H9 (cell line): ENCODE measurements around the gene DDX27. TPM values are rescaled to one million over a fixed set of nuclear protein-coding genes. Genes with fewer than 3 reads are reported as not detected.

ENCODE experiments used
- DNase-seq: peaks from one replicate; pipeline ENCODE4 v3.0.0-alpha.2; 2017
- H2AFZ ChIP-seq: one replicate; pipeline ENCODE4 v1.6.1; 2013; ENCODE audit warnings: mild to moderate bottlenecking, low read length, control low read depth, moderate library complexity
- H2AK5ac ChIP-seq: 2 replicates; pipeline ENCODE4 v1.6.1; 2013; ENCODE audit warnings: low read length, control low read depth, mixed read lengths; ENCODE audit not compliant: insufficient read length
- H2BK120ac ChIP-seq: one replicate; pipeline ENCODE4 v1.6.1; 2013; ENCODE audit warnings: low read depth, mild to moderate bottlenecking, low read length, control low read depth, inconsistent platforms; ENCODE audit not compliant: poor library complexity, severe bottlenecking
- H2BK12ac ChIP-seq: 2 replicates; pipeline ENCODE4 v1.6.1; 2013; ENCODE audit warnings: low read length, control low read depth, mixed read lengths, low read depth; ENCODE audit not compliant: insufficient read length
- H2BK15ac ChIP-seq: 2 replicates; pipeline ENCODE4 v1.6.1; 2013; ENCODE audit warnings: low read depth, low read length, control low read depth
- H2BK20ac ChIP-seq: one replicate; pipeline ENCODE4 v1.6.1; 2013; ENCODE audit warnings: low read depth, mild to moderate bottlenecking, low read length, control low read depth, inconsistent platforms; ENCODE audit not compliant: poor library complexity, severe bottlenecking
- H2BK5ac ChIP-seq: 2 replicates; pipeline ENCODE4 v1.6.1; 2013; ENCODE audit warnings: low read length, control low read depth, mixed read lengths; ENCODE audit not compliant: insufficient read length
- H3K14ac ChIP-seq: 2 replicates; pipeline ENCODE4 v1.6.1; 2013; ENCODE audit warnings: low read length, control low read depth; ENCODE audit not compliant: insufficient read depth
- H3K18ac ChIP-seq: 2 replicates; pipeline ENCODE4 v1.6.1; 2013; ENCODE audit warnings: low read depth, mild to moderate bottlenecking, mixed read lengths, low read length, control low read depth; ENCODE audit not compliant: insufficient read length
- H3K23ac ChIP-seq: 2 replicates; pipeline ENCODE4 v1.6.1; 2013; ENCODE audit warnings: low read length, control low read depth, mixed read lengths, low read depth; ENCODE audit not compliant: insufficient read length
- H3K23me2 ChIP-seq: 2 replicates; pipeline ENCODE4 v1.6.1; 2013; ENCODE audit warnings: low read depth, mild to moderate bottlenecking, mixed read lengths, low read length, control low read depth; ENCODE audit not compliant: insufficient read length, poor library complexity, severe bottlenecking
- H3K27ac ChIP-seq: 2 replicates; pipeline ENCODE4 v1.5.1; 2013; ENCODE audit warnings: low read length, control low read depth, mixed read lengths, low read depth; ENCODE audit not compliant: insufficient read length
- H3K27me3 ChIP-seq: 2 replicates; pipeline ENCODE4 v1.6.1; 2013; ENCODE audit warnings: low read length, control low read depth, inconsistent platforms; ENCODE audit not compliant: insufficient read depth
- H3K4ac ChIP-seq: 2 replicates; pipeline ENCODE4 v1.6.1; 2013; ENCODE audit warnings: low read depth, mild to moderate bottlenecking, control low read depth, inconsistent platforms, low read length, moderate library complexity
- H3K4me1 ChIP-seq: 2 replicates; pipeline ENCODE4 v1.6.1; 2013; ENCODE audit warnings: low read length, control low read depth, inconsistent platforms; ENCODE audit not compliant: insufficient read depth
- H3K4me2 ChIP-seq: 2 replicates; pipeline ENCODE4 v1.6.1; 2013; ENCODE audit warnings: low read length, control low read depth, mixed read lengths; ENCODE audit not compliant: insufficient read length, insufficient read depth
- H3K56ac ChIP-seq: 2 replicates; pipeline ENCODE4 v1.6.1; 2013; ENCODE audit warnings: low read depth, mild to moderate bottlenecking, mixed read lengths, low read length, control low read depth; ENCODE audit not compliant: insufficient read length
- H3K79me1 ChIP-seq: 2 replicates; pipeline ENCODE4 v1.6.1; 2013; ENCODE audit warnings: low read depth, mild to moderate bottlenecking, moderate library complexity, low read length, control low read depth, inconsistent platforms; ENCODE audit not compliant: insufficient read depth, poor library complexity, severe bottlenecking
- H3K79me2 ChIP-seq: 2 replicates; pipeline ENCODE4 v1.6.1; 2013; ENCODE audit warnings: low read length, control low read depth, inconsistent platforms; ENCODE audit not compliant: insufficient read depth
- H3K9ac ChIP-seq: 2 replicates; pipeline ENCODE4 v1.6.1; 2013; ENCODE audit warnings: low read length, control low read depth, mixed read lengths; ENCODE audit not compliant: insufficient read length; ENCODE audit errors: extremely low read depth
- H3K9me3 ChIP-seq: one replicate; pipeline ENCODE4 v1.6.1; 2013; ENCODE audit warnings: low read depth, low read length, inconsistent platforms; ENCODE audit not compliant: control insufficient read depth
- H3T11ph ChIP-seq: one replicate; pipeline ENCODE4 v1.6.1; 2013; ENCODE audit warnings: mild to moderate bottlenecking, low read length, control low read depth, inconsistent platforms
- H4K20me1 ChIP-seq: one replicate; pipeline ENCODE4 v1.6.1; 2013; ENCODE audit not compliant: control insufficient read depth, insufficient read length, insufficient read depth
- H4K5ac ChIP-seq: 2 replicates; pipeline ENCODE4 v1.6.1; 2013; ENCODE audit warnings: low read depth, mild to moderate bottlenecking, mixed read lengths, low read length, control low read depth; ENCODE audit not compliant: insufficient read length
- H4K8ac ChIP-seq: replicated peaks from 2 replicates; pipeline ENCODE4 v1.6.1; 2013; ENCODE audit warnings: low read length, control low read depth, mixed read lengths, low read depth; ENCODE audit not compliant: insufficient read length
- H4K91ac ChIP-seq: 2 replicates; pipeline ENCODE4 v1.6.1; 2013; ENCODE audit warnings: low read depth, mild to moderate bottlenecking, moderate library complexity, mixed read lengths, low read length, control low read depth; ENCODE audit not compliant: insufficient read length
- H3K27ac Mint-ChIP-seq, 3 experiments: 2 replicates in 2 of 3; 3 replicates in 1 of 3; pipeline ENCODE4 v1.8.0; 2020 to 2021; ENCODE audit warnings: mixed read lengths in 3 of 3, mild to moderate bottlenecking in 1 of 3, moderate library complexity in 1 of 3
- H3K27me3 Mint-ChIP-seq: 2 replicates; pipeline ENCODE4 v1.8.0; 2021; ENCODE audit warnings: low read depth, mild to moderate bottlenecking, moderate library complexity, mixed read lengths
- H3K36me3 Mint-ChIP-seq, 3 experiments: 2 replicates in 2 of 3; 3 replicates in 1 of 3; pipeline ENCODE4 v1.8.0; 2020 to 2021; ENCODE audit warnings: low read depth in 3 of 3, mixed read lengths in 3 of 3; ENCODE audit not compliant: insufficient read depth in 1 of 3
- H3K4me1 Mint-ChIP-seq, 2 experiments: 2 replicates each; pipeline ENCODE4 v1.8.0; 2020; ENCODE audit warnings: mixed read lengths in 2 of 2
- H3K4me3 Mint-ChIP-seq, 2 experiments: 2 replicates in 1 of 2; 3 replicates in 1 of 2; pipeline ENCODE4 v1.8.0; 2020 to 2021; ENCODE audit warnings: mild to moderate bottlenecking in 2 of 2, mixed read lengths in 2 of 2, moderate library complexity in 1 of 2
- H3K9me3 Mint-ChIP-seq, 2 experiments: 2 replicates in 1 of 2; 3 replicates in 1 of 2; pipeline ENCODE4 v1.8.0; 2020; ENCODE audit warnings: mild to moderate bottlenecking in 2 of 2, mixed read lengths in 2 of 2, moderate library complexity in 1 of 2
- CTCF ChIP-seq: fragments of 200-600 bp; sonication (generic); conservative IDR thresholded peaks from 3 replicates; pipeline ENCODE4 v1.8.0; 2021; ENCODE audit warnings: antibody characterized with exemption, mild to moderate bottlenecking
- WGBS: extraction: QIAGEN DNeasy Blood & Tissue Kit; methylation state at CpG from one replicate; pipeline ENCODE4 v1.1.7; 2013; ENCODE audit warnings: missing lambda C conversion rate, low lambda C conversion rate, mixed read lengths; ENCODE audit not compliant: insufficient read length; ENCODE audit errors: extremely low coverage; 5-methylcytosine and 5-hydroxymethylcytosine counted together
- total RNA-seq: library from RNA; stranded (reverse); gene quantifications from 2 replicates; pipeline ENCODE4 v1.2.1, GENCODE V29; 2021

The DDX27 gene
- total RNA-seq, 1 experiment from 2014 or later = 46.9 TPM

DNA sequence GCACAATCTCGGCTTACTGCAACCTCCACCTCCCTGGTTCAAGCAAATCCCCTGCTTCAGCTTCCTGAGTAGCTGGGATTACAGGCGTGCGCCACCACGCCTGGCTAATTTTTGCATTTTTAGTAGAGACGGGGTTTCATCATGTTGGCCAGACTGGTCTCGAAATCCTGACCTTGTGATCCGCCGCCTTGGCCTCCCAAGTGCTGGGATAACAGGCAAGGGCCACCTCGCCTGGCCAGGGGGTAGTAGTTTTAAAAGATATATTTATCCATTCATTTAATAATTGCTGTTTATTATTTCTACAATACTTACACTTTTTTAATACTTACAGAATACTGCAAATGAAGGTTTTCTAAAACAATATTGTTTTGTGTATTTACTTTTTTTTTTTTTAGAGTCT is 15.5 kb upstream of the DDX27 start:
- H3K4me3 Mint-ChIP-seq = no peak overlapping the region
- no peaks in the 10 kb centered on the region for H4K20me1 ChIP-seq
- no peaks in the 10 kb centered on the region for H3K4me1 Mint-ChIP-seq
- H3K23me2 ChIP-seq = no peaks in the 10 kb centered on the region
- no peaks in the 10 kb centered on the region for H3K4me1 ChIP-seq
- no peak overlapping the region for H3K18ac ChIP-seq
- H2BK15ac ChIP-seq = no peak overlapping the region
- no peak overlapping the region; a peak in 1 of 7 replicates for H3K27ac Mint-ChIP-seq
- H3K79me2 ChIP-seq = no peaks in the 10 kb centered on the region
- H2BK20ac ChIP-seq = no peak overlapping the region
- no peak for DNase-seq
- H3K9ac ChIP-seq = no peak overlapping the region
- H3K4ac ChIP-seq = no peak overlapping the region
- H3K9me3 Mint-ChIP-seq = 0 out of 5 replicates have a peak, but pooled peaks cover 0 to 2% of the 10 kb centered on the region in 2 experiments
- no peak for TF ChIP-seq CTCF
- H3K14ac ChIP-seq = no peak overlapping the region
- WGBS = no CpG with 5 or more reads among the region's 9 CpGs
- H3K27me3 ChIP-seq = no peaks in the 10 kb centered on the region
- H2BK120ac ChIP-seq = no peak overlapping the region
- no peak overlapping the region for H2BK5ac ChIP-seq
- no peaks in the 10 kb centered on the region for H3K79me1 ChIP-seq
- no peak overlapping the region for H4K8ac ChIP-seq
- H2AFZ ChIP-seq = no peak overlapping the region
- no peak overlapping the region for H3K27ac ChIP-seq
- H3K27me3 Mint-ChIP-seq = no peaks in the 10 kb centered on the region
- no peak overlapping the region for H4K91ac ChIP-seq
- no peaks in the 10 kb centered on the region for H3K9me3 ChIP-seq
- no peak overlapping the region for H2AK5ac ChIP-seq
- no peaks in the 10 kb centered on the region for H3K36me3 Mint-ChIP-seq
- no peak overlapping the region for H3K4me2 ChIP-seq
- H3T11ph ChIP-seq = no peak overlapping the region
- H2BK12ac ChIP-seq = no peak overlapping the region
- no peak overlapping the region for H4K5ac ChIP-seq
- no peak overlapping the region for H3K56ac ChIP-seq
- no peak overlapping the region for H3K23ac ChIP-seq
